ENCODE results near the gene ARFIP1.

The ARFIP1 gene

GRCh38 chr4:152803541-152803940 lies 23.8 kb downstream of the ARFIP1 start:
- Histone ChIP-seq H3K4me1 (ENCODE audit: control insufficient read depth, insufficient read depth, low read length) (no peaks in the 10 kb centered on the region), H3K36me3 (ENCODE audit: control insufficient read depth in 2 of 2, insufficient read depth in 1 of 2, low read length in 2 of 2) (no peaks in the 10 kb centered on the region), H3K4me3 (ENCODE audit: low read depth, low read length) (no peak overlapping the region), H3K9me3 (ENCODE audit: control insufficient read depth, insufficient read depth, low read depth, low read length) (no peaks in the 10 kb centered on the region), H3K27ac (ENCODE audit: extremely low read depth, low read depth, low read length) (no peak overlapping the region)
- TF ChIP-seq ZBTB44 (tag by site-specific recombination; IDR thresholded peaks at IDR 0.05): no peak
- TF ChIP-seq ZNF26 (tag by site-specific recombination; IDR thresholded peaks at IDR 0.05): no peak
- TF ChIP-seq ZNF404 (tag by site-specific recombination; IDR thresholded peaks at IDR 0.05): no peak
- no peak for TF ChIP-seq ZNF830 (tag by site-specific recombination; IDR thresholded peaks at IDR 0.05; ENCODE audit: low read depth)
- no peak for TF ChIP-seq YY2 (tag by site-specific recombination; IDR thresholded peaks at IDR 0.05)
- TF ChIP-seq SETDB1 (IDR thresholded peaks at IDR 0.05; ENCODE audit: insufficient read length, low read length): no peak
- no peak for TF ChIP-seq KLF8 (tag by site-specific recombination; IDR thresholded peaks at IDR 0.05)
- no peak for TF ChIP-seq ZNF529 (tag by site-specific recombination; IDR thresholded peaks at IDR 0.05; ENCODE audit: insufficient replicate concordance)
- TF ChIP-seq ZSCAN4 (tag by site-specific recombination; IDR thresholded peaks at IDR 0.05): no peak
- TF ChIP-seq GLI2 (tag by site-specific recombination; IDR thresholded peaks at IDR 0.05; ENCODE audit: borderline replicate concordance, low read depth): no peak
- no peak for TF ChIP-seq MZF1 (tag by site-specific recombination; IDR thresholded peaks at IDR 0.05; ENCODE audit: borderline replicate concordance)
- TF ChIP-seq SALL2 (tag by site-specific recombination; IDR thresholded peaks at IDR 0.05; ENCODE audit: borderline replicate concordance): no peak
- ChIA-PET CTCF (no interaction called here), POLR2A (no interaction called here)

GRCh38 chr4:152805071-152805650 lies 25.4 kb downstream of the ARFIP1 start:
- no peak overlapping the region for H3K4me3 ChIP-seq (ENCODE audit: low read depth, low read length)
- CTCF ChIA-PET: no interaction called here
- TF ChIP-seq IKZF3 (tag by site-specific recombination; IDR thresholded peaks at IDR 0.05): no peak
- TF ChIP-seq ZEB2 (tag by site-specific recombination; IDR thresholded peaks at IDR 0.05): no peak
- no peak for TF ChIP-seq ZNF785 (tag by site-specific recombination; IDR thresholded peaks at IDR 0.05)
- TF ChIP-seq ZNF366 (tag by site-specific recombination; conservative IDR thresholded peaks at IDR 0.05): no peak
- 0 out of 2 replicates have a peak, but pooled peaks have one; percentile 7 for TF ChIP-seq PRDM6 (tag by site-specific recombination; IDR thresholded peaks at IDR 0.05)

More at GRCh38 chr4:152805071-152805650, 25.4 kb downstream of the ARFIP1 start:
- Histone ChIP-seq H3K27ac (ENCODE audit: extremely low read depth, low read depth, low read length) (no peak overlapping the region), H3K9me3 (ENCODE audit: control insufficient read depth, insufficient read depth, low read depth, low read length) (no peaks in the 10 kb centered on the region), H3K4me1 (ENCODE audit: control insufficient read depth, insufficient read depth, low read length) (no peaks in the 10 kb centered on the region), H3K36me3 (ENCODE audit: control insufficient read depth in 2 of 2, insufficient read depth in 1 of 2, low read length in 2 of 2) (no peaks in the 10 kb centered on the region; a peak in 1 of 3 replicates)
- POLR2A ChIA-PET: no interaction called here
